GM12874 (cell line): ENCODE data around the gene SDE2.

Source experiments
- TF ChIP-seq, protein P1 (sequence below): IDR thresholded peaks from 2 replicates; pipeline ENCODE4 v1.5.1; 2011; ENCODE audit warnings: low read depth, mild to moderate bottlenecking, control low read depth, low read length, moderate library complexity; ENCODE audit not compliant: insufficient read depth

The SDE2 gene

DNA sequence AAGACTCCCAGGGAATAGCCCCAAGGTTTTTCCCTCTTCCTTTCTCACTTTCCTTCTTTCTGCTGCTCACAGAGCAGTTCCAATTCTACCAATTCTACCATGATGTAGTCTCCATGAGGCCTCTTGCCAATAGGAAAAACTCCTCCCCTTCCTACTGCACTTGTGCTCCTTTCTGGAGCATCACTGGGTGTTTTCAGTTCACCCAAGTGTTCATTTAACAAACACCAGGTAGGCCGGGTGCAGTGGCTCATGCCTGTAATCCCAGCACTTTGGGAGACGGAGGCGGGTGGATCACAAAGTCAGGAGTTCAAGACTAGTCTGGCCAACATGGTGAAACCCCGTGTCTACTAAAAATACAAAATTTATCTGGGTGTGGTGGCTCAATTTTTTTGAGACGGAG is 36.8 kb upstream of the SDE2 start:
- TF ChIP-seq, protein P1, sequence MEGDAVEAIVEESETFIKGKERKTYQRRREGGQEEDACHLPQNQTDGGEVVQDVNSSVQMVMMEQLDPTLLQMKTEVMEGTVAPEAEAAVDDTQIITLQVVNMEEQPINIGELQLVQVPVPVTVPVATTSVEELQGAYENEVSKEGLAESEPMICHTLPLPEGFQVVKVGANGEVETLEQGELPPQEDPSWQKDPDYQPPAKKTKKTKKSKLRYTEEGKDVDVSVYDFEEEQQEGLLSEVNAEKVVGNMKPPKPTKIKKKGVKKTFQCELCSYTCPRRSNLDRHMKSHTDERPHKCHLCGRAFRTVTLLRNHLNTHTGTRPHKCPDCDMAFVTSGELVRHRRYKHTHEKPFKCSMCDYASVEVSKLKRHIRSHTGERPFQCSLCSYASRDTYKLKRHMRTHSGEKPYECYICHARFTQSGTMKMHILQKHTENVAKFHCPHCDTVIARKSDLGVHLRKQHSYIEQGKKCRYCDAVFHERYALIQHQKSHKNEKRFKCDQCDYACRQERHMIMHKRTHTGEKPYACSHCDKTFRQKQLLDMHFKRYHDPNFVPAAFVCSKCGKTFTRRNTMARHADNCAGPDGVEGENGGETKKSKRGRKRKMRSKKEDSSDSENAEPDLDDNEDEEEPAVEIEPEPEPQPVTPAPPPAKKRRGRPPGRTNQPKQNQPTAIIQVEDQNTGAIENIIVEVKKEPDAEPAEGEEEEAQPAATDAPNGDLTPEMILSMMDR, result no peak

DNA sequence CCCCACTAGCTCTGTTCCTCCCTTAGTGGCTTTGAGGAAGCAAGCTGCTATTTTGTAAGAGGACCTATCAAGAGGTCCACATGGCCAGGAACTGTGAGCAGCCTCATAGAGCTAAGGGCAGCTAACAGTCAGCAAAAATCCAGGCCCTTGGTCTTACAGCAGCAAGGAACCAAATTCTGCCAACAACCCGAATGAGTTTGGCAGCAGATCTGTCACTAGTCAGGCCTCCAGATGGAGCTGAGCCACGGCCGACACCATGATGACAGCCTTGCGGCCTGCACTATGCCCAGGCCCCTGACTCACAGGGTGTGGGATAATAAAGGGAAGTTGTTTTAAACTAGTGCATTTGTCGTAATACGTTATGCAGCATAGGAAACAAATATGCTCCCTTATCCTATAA is 35.3 kb upstream of the SDE2 start:
- TF ChIP-seq, protein P1, result no peak

DNA sequence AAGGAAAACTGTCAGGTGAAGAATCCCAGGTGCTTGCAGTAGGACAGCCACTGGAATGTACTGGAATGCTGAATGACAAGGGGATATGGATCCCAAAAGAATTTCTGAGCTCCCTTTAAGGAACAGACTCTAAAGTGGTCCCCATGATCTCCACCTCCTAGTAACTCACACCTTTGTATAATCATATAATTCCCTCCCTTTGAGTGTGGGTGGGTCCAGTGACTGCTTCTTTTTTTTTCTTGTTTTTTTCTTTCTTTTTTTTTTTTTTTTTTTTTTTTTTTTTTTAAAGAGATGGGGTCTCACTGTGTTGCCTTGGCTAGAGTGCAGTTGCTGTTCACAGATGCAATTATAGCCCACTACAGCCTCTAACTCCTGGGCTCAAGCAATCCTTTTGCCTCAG is 34.8 kb upstream of the SDE2 start:
- TF ChIP-seq, protein P1, result no peak

DNA sequence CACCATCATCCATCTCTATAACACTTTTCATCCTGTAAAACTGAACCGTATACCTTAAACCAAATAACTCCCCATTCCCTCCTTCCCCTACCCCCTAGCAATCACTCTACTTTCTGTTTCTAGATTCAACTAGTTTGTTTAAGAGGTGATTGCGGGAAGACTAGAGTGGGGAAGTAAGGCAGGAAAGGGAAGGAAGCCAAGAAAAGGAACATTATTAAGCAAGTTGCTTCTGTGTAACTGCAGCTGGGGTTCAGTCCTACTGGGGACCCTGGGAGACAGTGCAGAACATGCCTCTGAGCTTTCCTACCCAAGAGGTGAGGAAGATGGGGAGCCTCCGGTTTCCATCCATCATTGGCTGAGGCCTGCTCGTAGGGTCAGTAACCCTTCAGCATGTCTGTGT is 34.4 kb upstream of the SDE2 start:
- TF ChIP-seq, protein P1, result no peak

DNA sequence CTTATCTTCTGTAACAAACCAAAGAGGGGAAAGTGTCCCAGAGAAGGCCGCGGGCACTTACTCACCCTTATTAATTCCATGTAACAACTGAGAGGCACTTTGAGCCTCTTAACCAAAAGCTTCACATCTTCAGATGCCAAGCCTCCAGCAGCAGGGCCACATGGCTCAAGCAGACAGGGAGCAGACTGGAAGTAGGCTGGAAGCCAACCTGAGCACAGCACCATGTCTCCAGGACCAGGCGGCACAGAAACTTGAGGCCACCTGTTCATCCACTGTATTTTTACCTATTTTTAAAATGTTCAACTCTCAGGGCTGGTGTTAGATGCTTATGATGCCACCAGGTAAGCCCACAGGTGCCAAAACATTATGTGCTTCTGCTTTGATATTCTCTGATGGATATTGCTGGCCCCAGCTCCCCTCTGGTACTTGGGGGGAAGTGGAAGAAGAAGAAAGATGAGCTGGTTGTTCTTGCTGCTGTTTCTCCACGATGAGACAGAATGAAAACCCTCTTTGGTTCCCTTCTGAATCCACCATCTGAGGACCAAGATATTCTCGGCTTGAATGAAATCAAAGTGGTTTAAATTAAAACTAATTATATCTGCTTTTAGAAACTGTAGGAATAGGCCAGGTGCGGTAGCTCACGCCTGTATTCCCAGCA is 30.6 kb upstream of the SDE2 start:
- TF ChIP-seq, protein P1, result no peak

DNA sequence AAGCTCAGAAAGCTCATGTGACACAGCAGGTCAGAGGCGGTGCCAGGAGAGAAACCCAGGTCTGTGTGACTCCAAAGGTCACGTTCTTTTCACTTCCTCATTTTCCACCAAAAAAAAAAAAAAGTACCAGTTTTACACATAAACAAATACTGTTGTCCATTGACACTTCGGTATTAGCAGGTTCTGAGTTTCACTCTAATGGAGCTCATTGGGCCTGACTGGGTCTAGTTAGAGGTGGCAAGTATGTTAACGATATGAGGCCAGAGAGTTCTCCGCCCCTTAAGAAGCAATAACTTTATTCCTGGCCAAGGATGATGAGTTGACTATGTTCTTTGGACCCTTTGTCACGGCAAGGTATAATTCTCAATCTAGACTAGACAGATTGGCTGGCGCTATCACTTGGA is 30.0 kb upstream of the SDE2 start:
- TF ChIP-seq, protein P1, result no peak

DNA sequence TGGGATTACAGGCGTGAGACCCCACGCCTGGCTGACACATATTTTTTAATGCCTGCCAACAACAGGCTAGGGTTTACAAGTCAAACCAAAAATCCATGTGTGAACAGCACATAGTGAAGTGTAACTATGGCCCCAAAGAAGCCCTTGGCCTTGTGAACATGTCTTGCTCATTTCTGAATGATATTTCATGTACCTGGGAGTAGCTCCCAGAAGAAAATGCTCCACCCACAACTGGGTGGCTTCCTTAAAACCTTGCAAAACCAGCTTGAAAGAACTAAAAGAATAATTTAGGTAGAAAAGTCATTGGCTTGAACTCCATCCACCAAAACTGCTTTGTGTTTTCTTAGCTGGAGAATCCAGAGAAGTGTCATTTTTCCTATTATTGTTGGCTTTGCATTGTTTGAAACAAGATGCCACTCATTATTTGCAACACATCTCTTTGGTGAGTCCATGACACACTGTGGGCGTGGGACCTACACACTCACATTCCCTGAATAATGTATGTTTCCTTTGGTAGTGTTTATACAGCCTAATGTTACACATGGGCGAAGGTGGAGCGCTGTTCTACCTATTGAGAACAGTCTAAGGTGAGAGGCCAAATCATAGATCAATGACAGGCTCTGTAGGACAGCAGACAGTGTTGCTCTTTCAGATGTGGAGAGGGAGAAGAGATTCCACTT is 28.5 kb upstream of the SDE2 start:
- TF ChIP-seq, protein P1, result no peak
